Ureter (tissue), 1 donor: ENCODE data around the gene CHKB. TPM values are rescaled to one million over a fixed set of nuclear protein-coding genes. Genes with fewer than 3 reads are reported as not detected.

Source experiments
- DNase-seq: peaks from one replicate; pipeline ENCODE4 v3.0.0-alpha.2; 2020; ENCODE audit warnings: low spot score
- total RNA-seq: library from RNA; stranded (reverse); gene quantifications from one replicate; pipeline ENCODE4 v1.2.4, GENCODE V29; 2023
- donor health status: DM: yes; HTN: yes; CAD: no.

The CHKB gene
- total RNA-seq, 1 donor from 2014 or later, result 98.0 TPM

- no peak for DNase-seq
Measured at GRCh38 chr22:50548921-50549790, 33.5 kb downstream of the CHKB start.

- DNase-seq, result no peak
Measured at GRCh38 chr22:50548040-50548920, 34.4 kb downstream of the CHKB start.

- DNase-seq, result no peak
Measured at GRCh38 chr22:50547263-50547985, 35.2 kb downstream of the CHKB start.

DNA sequence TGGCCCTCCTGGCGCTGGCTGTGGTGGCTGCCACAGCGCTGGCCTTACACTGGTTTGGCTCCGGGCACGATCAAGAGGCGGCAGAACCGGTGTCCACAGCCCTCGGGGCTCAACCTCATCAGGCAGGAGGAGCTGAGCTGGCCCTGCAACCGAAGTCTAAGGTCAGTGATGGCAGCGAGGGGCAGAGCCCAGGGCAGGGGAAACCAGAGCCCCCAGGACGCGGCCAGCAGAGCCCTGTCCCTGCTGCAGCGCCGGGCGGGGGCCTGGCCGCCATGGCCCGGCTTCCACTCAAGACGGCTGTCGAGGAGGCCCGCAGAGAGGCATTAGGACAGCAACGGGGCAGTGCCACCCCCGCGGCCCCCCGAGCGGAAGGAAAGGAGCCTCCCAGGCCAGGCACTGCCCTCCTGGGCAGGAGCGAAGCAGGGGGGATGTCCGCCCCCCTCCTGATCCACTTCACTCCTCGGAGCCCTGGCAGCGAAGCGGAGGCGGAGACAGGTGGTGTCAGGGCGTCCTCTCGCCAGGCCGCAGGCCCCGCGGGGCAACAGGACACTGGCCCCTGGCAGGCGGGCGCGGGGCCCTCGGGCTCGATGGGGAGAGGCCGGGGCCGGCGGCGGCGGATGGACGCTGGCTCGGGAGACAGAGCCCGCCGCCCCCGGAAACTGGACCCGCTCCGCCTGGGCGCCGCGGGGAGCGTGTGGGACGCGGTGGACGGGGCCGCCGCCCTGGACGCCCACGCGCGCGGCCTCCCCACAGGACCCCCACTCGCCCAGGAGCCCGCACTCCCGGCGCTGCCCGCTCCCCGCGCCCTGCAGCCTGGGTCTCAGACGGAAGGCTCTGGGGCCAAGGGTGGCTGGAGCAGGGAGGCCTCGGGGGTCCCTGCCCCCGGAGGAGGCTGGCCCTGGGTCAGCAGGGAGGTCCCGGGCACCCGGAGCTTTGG is 36.1 kb downstream of the CHKB start:
- no peak for DNase-seq

GRCh38 chr22:50545522-50546325 is 36.9 kb downstream of the CHKB start, which contains the start of gene KLHDC7B:
Gene KLHDC7B, plus strand, starts transcription at chr22:50545899. Its CDS starts 345 bp downstream, at chr22:50546244.
- DNase-seq, result peak; percentile 43

DNA sequence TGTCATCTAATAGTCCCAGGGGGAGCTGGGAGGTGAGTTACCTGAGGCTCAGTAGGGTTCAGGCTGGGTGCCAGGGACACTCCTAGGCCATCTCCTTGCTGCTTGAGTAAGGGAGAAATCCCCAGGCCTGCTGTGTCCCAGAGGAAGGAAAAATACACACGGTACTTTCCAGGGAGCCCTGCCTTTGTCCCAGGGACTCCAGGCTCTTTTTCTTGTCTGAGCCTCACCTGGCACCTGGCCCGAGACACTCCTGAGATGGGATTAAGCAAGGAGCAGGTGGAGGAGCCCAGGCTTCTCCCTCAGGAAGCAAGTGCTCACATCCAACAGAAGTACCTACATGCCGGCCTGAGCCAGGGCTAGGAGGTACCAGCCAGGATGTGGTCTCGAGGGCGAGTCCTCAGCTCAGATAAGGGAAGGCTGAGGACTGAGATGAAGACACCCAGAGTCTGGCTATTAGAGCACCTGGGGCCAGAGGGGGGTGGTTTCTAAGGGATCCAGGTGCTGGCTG is 37.8 kb downstream of the CHKB start:
- DNase-seq, result peak; percentile 43

DNA sequence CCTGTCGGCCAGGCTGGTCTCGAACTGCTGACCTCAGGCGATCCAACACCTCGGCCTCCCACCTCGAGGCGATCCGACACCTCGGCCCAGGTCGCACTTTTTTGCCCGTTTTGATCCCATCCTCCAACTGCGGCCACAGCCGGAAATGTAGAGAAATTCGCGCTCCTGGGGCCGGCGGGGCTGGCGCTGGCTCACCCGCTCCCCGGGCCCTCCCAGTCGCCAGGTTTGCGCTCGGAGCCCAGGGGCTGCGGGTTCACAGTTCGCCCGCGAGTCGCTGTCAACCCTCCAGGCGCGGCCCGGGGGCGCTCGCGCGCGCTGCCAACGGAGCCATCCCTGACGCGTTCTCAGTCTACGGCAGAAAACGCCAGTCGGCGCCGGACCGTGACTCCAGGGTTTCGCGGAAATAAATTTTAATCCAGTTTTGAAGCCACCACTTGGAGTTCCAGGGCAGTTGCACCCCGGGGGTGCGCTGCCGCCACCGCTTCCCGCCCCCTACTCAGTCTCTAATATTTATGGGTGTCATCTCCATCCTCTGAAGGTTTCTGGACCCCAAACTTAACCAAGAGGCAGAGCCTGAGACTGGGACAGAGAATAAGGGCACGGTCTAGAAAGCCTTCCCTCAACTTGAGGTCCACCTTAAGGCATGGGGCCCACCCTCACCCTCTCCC is 38.4 kb downstream of the CHKB start:
- peak; percentile 80 for DNase-seq

- DNase-seq, result peak; percentile 44
Measured at GRCh38 chr22:50542416-50542927, 40.2 kb downstream of the CHKB start.

DNA sequence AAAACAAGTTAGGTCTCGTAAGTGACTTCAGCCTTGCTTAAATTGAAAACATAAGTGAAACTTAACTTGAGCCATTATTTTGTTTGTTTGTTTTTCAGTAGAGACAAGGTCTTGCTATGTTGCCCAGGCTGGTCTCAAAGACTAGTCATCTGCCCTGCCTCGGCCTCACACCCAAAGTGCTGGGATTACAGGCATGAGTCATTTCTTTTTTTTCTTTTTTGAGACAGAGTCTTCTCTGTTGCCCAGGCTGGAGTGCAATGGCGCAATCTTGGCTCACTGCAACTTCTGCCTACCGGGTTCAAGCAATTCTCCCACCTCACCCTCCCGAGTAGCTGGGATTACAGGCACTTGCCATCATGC is 41.0 kb downstream of the CHKB start:
- DNase-seq, result peak; percentile 44

DNA sequence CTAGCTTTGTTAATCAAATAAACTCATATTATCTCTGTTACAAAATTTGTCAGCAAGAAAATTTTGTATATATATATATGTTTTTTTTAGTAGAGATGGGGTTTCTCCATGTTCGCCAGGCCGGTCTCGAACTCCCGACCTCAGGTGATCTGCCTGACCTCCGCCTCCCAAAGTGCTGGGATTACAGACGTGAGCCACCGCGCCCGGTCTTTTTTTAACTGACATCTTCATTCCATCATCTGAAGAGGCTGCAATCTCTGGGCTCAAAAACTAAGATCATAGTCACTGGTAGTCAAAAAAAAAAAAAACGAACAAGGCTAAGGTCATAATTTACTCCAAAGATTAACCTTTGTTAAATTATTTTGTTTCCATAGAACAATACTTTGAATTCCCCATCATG is 42.3 kb downstream of the CHKB start:
- peak; percentile 41 for DNase-seq

GRCh38 chr22:50537765-50538164 is 44.9 kb downstream of the CHKB start:
- peak; percentile 37 for DNase-seq

- DNase-seq, result no peak
Measured at GRCh38 chr22:50536226-50536625, 46.4 kb downstream of the CHKB start.

DNA sequence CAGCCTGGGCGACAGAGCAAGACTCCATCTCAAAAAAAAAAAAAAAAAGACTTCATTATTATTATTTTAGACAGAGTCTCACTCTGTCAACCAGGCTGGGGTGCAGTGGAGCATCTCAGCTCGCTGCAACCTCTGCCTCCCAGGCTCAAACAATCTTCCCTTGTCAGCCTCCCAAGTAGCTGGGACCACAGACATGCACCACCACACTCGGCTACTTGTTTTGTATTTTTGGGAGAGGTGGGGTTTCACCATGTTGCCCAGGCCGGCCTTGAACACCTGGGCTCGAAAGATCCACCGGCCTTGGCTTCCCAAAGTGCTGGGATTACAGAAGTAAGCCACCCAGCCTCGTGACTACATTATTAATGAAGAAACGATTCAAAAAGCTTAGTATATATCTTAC is 47.5 kb downstream of the CHKB start:
- peak; percentile 31 for DNase-seq

DNA sequence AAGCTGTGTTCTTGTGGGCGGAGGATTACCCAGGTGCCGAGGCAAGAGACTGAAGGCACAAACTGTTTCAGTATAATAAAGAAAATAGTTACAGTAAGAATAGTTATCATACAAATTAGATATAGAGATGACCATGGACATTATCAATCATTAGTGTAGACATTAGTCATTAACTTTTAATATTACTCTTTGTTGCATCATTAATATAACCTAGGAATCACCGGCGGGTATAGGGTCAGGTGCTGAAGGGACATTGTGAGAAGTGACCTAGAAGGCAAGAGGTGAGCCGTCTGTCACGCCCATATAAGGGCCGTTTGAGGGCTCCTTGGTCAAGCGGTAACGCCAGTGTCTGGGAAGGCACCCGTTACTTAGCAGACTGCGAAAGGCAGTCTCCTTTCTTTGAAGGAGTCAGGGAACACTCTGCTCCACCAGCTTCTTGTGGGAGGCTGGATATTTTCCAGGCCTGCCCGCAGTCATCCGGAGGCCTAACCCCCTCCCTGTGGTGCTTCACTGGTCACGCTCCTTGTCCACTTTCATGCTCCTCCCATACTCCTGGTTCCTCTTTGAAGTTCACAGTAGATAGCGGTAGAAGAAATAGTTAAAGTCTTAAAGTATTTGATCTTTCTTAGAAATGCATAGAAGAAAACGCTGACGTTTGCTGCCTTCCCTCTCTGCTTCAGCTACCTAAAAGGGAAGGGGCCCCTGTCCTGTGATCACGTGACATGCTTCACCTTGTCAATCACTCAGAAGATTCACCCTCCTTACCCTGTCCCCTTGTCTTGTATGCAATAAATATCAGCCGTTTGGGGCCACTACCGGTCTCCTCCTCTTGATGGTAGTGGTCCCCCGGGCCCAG is 48.6 kb downstream of the CHKB start:
- DNase-seq, result peak; percentile 42

DNA sequence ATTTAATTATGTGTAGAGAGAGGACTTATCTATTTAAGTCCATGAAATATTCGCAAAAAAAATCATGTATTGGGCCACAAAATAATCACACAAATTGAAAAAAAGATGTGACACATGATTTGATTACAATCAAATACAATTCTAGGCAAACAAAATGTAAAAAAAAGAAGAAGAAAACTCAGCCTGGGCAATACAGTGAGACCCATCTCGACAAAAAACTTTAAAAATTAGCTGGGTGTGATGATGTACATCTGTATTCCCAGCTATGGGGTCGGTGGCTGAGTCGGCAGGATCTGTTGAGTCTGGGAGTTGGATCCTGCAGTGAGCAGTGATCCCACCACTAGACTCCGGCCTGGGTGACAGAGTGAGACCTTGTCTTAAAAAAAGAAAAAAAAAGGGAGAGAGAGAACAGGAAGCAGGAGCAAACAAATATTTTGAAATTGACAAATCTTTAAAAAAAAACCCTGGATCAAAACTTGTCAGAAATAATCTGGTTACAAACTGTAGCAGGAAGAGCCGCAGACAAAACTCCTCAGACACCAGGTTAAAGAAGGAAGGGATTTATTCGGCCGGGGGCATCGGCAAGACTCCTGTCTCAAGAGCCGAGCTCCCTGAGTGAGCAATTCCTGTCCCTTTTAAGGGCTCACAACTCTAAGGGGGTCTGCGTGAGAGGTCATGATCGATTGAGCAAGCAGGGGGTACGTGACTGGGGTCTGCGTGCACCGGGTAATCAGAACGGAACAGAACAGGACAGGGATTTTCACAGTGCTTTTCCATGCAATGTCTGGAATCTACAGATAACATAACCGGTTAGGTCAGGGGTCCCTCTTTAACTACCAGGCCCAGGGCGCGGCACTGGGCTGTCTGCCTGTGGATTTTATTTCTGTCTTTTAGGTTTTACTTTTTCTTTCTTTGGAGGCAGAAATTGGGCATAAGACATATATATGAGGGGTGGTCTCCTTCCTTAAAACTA is 49.5 kb downstream of the CHKB start:
- DNase-seq, result no peak

- DNase-seq, result peak; percentile 76
Measured at GRCh38 chr22:50531962-50532674, 50.5 kb downstream of the CHKB start.
